Prostate gland (tissue), 2 donors: Measurements from ENCODE around the gene GDF15.

ENCODE experiments used
- CTCF ChIP-seq, 4 experiments: fragments of 200-600 bp in 2 of 4; fragments of 450-650 bp in 2 of 4; sonication (generic) in 2 of 4; IDR thresholded peaks; 1 replicate in 3 of 4; 2 replicates in 1 of 4; pipeline ENCODE4 v1.5.1; 2016 to 2019; ENCODE audit warnings: antibody characterized with exemption in 4 of 4, mild to moderate bottlenecking in 2 of 4, moderate library complexity in 2 of 4
- POLR2A ChIP-seq: fragments of 450-650 bp; IDR thresholded peaks from one replicate; pipeline ENCODE4 v1.6.1; 2016; ENCODE audit warnings: antibody characterized with exemption, mild to moderate bottlenecking
- POLR2AphosphoS5 ChIP-seq: sonication (generic); formaldehyde crosslinking; IDR thresholded peaks from one replicate; pipeline ENCODE4 v1.6.1; 2017; ENCODE audit warnings: antibody characterized with exemption

- TF ChIP-seq CTCF (IDR thresholded peaks at IDR 0.05), result no peak
- TF ChIP-seq POLR2A, result no peak
- TF ChIP-seq POLR2AphosphoS5, result no peak
Measured at GRCh38 chr19:18433735-18434398, 47.9 kb downstream of the GDF15 start.
